Fibroblast of skin of right quadriceps (primary cell): Measurements from ENCODE around the gene MPP4.

ENCODE experiments used
- DNase-seq: peaks from one replicate; pipeline ENCODE4 v3.0.0-alpha.2; 2013

The MPP4 gene, protein sequence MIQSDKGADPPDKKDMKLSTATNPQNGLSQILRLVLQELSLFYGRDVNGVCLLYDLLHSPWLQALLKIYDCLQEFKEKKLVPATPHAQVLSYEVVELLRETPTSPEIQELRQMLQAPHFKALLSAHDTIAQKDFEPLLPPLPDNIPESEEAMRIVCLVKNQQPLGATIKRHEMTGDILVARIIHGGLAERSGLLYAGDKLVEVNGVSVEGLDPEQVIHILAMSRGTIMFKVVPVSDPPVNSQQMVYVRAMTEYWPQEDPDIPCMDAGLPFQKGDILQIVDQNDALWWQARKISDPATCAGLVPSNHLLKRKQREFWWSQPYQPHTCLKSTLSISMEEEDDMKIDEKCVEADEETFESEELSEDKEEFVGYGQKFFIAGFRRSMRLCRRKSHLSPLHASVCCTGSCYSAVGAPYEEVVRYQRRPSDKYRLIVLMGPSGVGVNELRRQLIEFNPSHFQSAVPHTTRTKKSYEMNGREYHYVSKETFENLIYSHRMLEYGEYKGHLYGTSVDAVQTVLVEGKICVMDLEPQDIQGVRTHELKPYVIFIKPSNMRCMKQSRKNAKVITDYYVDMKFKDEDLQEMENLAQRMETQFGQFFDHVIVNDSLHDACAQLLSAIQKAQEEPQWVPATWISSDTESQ

GRCh38 chr2:201698588-201699226 is at the start of gene MPP4:
Gene MPP4, minus strand, starts transcription at chr2:201698644. Its CDS starts 4,690 bp downstream, at chr2:201693954.
- DNase-seq: peak; percentile 88

GRCh38 chr2:201746551-201746950 is 48.1 kb upstream of the MPP4 start:
- no peak for DNase-seq

- DNase-seq: no peak
These were observed 37.0 kb upstream of the MPP4 start for GRCh38 chr2:201735486-201735885.

GRCh38 chr2:201734111-201734510 is 35.7 kb upstream of the MPP4 start:
- no peak for DNase-seq

DNA sequence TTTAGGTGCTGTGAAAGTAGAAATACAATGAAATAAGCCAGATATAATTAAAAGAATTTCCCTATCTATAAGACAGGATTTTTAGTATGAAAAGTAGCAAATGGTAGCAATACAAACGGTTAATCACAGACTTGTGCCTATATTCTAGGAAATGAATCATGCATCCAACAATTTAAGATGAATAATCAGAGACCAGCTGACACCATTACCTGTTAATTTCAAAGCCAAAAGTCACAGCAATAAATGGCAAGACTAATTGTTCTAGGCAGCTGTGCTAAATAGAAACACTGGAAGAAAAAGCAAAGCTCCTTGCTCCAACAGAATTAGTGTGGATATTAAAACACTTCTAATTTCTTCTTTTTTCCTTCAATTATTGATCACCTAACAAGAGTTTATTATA is 35.1 kb upstream of the MPP4 start:
- DNase-seq: no peak

DNA sequence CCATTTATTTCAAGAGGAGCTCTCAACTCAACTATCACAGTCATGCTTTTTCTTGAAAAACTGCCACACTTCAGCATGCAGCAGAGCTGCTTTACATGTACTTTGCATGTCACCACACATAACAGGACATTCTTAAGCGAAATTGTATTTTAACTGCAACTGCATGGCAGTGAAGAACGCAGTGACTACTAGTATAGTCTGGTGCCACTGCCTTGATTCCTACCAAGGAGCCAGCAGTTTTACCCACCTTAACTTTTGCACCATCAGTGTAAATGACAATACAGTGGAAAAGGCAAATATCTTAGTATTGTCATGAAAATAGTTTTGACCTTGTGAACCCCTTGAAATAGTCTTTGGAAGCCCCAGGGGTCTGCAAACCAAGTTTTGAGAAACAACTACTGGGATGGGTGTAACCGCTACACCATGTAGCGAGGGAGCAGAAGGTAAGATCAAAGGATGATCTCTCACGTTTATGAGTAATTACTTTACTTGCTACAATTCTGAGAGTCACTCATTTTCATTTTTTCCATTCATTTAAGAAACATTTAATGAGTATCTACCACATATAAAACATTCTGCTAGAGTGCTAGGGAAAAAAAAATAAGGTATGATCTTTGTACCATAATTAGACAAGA is 32.3 kb upstream of the MPP4 start:
- no peak for DNase-seq

GRCh38 chr2:201715459-201715858 is 17.0 kb upstream of the MPP4 start:
- DNase-seq: no peak

GRCh38 chr2:201712726-201713125 is 14.3 kb upstream of the MPP4 start:
- DNase-seq: no peak

GRCh38 chr2:201709747-201710146 is 11.3 kb upstream of the MPP4 start:
- no peak for DNase-seq

DNA sequence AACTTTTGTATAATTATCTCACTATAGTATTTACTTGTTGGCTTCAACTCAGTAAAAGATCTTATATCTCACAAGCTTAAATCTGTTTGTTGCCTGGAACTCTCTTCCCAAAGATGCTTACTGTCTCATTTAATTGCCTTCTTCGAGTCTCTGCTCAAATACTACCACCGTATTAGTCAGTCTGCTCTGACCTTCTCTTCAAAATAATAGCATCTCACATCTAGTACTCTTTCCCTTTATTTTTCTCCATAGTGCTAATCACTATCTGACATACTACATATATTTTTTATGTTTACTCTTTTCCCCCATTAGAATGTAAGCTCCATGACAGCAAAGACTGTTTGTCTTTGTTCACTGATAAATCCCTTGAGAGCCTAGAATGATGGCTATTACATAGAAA is 10.6 kb upstream of the MPP4 start:
- DNase-seq: no peak

DNA sequence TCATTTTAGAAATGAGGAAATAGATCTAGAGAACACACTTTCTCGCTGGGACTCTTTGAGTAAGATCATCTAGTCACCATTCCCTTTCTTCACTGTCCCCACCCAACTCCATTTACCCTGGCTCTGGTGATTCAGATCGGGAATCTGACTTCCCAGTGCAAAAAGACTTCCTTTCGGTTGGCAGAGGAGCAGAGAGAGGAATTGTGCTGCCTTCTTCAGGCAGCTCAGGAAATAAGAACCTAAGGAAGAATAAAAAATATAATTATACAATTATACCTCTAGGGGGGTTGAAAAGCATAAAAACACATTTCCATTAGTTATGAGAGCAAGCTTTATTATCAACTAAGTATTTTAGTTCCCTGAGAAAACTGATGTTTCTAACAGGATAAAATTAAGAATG is 9.3 kb upstream of the MPP4 start:
- DNase-seq: peak; percentile 67

- no peak for DNase-seq
These were observed 8.7 kb upstream of the MPP4 start for GRCh38 chr2:201707142-201707541.

DNA sequence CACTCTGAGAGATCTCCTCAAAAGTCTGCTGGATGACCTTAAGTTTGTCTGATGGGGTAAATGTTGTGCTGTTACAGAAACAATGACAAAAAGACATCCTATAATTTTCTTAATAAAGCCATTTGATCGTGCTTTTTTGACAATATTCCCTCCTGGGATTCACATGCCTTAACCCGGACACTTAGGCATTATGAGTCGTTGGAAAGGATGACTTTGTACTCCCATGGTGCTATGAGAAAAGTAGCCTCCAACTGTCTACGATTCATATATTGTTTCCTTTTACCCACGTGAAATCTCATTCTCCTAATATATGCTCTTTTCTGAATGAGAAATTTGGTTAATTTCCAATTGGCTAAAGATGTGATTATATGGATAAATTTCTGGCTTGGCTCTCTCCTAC is 6.1 kb upstream of the MPP4 start:
- DNase-seq: peak; percentile 21

DNA sequence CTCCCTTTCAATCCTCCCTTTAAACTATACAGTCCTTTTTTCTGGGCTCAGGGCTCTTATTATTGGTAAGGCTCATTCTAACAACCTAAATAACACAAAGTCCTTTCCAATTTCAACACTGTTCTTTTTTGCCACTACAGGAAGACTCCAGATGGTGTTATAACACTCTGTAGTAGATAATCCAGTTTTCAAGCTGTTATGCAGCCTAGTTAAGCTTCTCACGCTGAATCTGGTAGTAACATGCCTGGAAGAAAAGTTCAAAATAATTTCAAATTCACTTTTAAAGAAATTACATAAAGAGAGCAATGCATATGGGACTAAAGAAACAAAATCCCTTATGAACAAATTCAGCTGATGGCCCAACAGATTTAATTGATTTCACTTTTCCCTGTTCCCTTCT is 3.2 kb upstream of the MPP4 start:
- DNase-seq: no peak

GRCh38 chr2:201699416-201699815 is 972 bp upstream of the MPP4 start:
- no peak for DNase-seq

GRCh38 chr2:201697899-201698298 is 545 bp downstream of the MPP4 start:
- DNase-seq: peak; percentile 89

DNA sequence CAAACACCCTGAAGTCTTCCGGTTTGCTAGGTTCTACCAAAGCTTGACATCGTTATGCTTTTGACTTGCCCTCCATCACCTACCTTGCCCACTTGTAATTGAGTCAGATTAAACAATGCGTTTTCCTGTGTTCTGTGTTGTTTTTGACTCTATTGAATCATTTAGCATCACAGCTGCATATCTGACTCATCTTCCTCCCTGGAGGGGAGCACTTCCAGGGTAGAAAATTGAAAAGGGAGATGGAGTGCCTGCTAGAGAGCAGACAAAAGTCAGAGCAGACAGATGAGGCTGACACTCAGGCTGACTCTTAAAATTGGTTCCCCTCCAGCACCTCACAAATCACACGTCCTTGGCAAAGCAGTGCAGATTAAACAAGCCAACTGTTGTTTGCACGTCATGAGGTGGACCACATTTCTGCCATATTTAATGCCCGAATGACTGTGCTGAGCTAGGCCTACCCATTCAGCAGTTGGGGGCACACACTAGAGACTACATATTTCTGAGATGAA is 2.2 kb downstream of the MPP4 start:
- peak; percentile 98 for DNase-seq

- no peak for DNase-seq
These were observed 13.3 kb downstream of the MPP4 start for GRCh38 chr2:201685156-201685555.

GRCh38 chr2:201680743-201681142 is 17.7 kb downstream of the MPP4 start:
- DNase-seq: no peak

DNA sequence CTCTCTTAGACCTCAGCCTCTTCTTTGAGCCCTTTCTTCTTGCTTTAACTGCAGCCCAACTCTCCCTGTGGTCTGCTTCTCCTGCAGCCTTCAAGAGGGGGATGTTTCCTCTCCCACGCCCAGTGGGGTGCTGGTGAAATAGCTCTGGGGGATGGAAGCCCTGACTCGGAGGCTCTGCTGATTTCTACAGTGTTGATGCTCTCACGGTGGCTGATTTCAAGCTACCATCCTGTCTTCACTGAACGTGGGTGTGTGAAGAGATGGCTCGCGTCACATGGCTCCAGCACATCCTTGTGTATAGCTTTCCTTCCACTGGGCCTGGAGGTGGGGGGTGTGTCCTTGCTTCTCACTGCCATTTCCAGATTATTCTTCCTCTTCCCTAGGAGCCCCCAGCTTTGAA is 20.0 kb downstream of the MPP4 start:
- DNase-seq: no peak

DNA sequence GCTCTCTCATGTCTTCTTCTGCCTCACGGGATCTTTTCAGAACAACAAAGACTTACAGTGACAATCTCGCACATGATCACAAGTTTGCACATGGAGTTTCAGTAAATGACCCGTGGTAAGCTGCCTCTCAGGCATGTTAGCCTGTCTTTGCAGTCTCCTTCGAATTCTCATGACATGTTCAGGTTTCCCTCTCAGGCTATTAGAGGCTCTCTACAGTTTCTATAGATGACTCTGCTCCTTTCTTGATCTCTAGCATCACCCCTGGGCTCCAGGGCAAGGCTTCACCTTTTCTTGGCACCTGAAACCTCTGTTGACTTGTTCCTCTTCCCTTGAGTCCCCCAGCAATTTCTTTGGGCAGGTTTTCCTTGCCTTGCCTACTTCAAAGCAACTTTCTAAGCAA is 23.0 kb downstream of the MPP4 start:
- DNase-seq: no peak

GRCh38 chr2:201674794-201675193 is 23.6 kb downstream of the MPP4 start:
- DNase-seq: no peak

DNA sequence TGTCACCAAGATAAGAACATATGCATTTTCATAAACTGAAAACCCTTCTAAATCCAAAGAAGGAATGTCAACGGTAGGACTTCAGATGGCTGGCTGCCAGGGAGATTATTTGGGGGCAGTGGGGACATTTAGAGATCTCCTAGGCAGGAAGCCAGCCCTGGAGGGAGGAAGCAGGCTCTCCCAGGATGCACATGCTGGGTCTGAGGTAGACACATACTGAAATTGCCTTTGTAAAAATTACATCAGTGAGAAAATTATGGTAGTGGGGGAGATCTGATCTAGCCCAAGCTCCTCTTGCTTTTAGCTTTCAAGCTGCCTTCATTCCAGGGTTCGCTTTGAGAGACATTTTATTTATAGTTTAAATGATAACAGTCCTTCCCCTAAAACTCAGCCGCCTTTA is 24.1 kb downstream of the MPP4 start:
- no peak for DNase-seq
